GM12864 (cell line): ENCODE data around the gene TNN.

Source experiments
- DNase-seq: peaks from one replicate; pipeline ENCODE4 v3.0.0-alpha.2; 2011; ENCODE audit warnings: low read depth
- H3K4me3 ChIP-seq: 2 replicates; pipeline ENCODE4 v1.5.1; 2011; ENCODE audit warnings: mild to moderate bottlenecking, low read depth, low read length, control low read depth
- TF ChIP-seq, protein P1 (sequence below): IDR thresholded peaks from 2 replicates; pipeline ENCODE4 v1.5.1; 2011; ENCODE audit warnings: low read depth, mild to moderate bottlenecking, moderate library complexity, low read length, control low read depth, inconsistent platforms; ENCODE audit errors: missing control alignments

Gene TNN

DNA sequence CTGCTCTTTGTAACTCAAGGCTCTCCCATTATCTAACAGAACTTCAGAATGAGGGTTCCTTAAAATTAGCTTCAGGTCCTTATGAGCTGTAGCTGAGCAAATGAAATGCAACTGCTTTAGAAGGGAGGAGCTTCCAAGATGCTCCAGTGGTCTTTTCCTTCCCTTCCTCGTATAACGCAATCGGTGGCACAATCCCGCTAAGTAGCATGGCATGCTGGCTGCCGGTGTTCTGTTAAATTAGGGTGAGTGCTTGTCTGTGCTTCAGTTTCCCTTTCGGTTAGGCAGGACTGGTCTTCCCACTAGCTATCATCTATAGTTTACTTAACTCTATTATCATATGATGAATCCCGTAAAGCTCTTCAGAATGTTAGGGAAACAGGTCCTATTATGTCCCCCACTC, 124.0 kb downstream of the TNN start:
- no peak for DNase-seq
- TF ChIP-seq, protein P1, sequence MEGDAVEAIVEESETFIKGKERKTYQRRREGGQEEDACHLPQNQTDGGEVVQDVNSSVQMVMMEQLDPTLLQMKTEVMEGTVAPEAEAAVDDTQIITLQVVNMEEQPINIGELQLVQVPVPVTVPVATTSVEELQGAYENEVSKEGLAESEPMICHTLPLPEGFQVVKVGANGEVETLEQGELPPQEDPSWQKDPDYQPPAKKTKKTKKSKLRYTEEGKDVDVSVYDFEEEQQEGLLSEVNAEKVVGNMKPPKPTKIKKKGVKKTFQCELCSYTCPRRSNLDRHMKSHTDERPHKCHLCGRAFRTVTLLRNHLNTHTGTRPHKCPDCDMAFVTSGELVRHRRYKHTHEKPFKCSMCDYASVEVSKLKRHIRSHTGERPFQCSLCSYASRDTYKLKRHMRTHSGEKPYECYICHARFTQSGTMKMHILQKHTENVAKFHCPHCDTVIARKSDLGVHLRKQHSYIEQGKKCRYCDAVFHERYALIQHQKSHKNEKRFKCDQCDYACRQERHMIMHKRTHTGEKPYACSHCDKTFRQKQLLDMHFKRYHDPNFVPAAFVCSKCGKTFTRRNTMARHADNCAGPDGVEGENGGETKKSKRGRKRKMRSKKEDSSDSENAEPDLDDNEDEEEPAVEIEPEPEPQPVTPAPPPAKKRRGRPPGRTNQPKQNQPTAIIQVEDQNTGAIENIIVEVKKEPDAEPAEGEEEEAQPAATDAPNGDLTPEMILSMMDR, result no peak
- peak overlapping the region; percentile 87 for H3K4me3 ChIP-seq

DNA sequence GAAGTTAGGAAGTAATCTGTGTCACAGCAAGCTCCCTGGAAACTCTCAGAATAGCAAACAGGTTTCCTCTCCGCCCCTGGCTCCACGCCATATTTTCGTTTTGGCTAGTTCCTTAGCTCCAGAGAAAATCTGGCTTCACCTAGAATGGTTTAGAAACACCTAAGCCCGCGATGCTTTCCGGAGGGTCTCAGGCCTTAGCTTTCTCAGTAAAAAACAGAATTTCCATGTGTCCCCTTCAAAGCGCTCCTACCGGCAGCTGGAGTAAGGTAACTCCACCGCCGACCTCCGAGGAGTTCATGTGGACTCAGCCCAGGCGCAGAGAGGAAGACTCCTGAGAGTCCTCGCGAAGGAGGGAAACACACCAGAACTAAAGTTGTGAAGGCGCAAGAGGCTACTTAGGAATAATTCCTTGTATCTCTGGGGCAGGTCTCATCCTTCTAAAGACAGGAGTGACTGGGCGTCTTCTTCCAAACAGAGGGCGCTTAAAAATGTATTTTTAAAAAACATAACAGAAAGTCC, 124.5 kb downstream of the TNN start:
- no peak for DNase-seq
- TF ChIP-seq, protein P1, result peak; percentile 10
- H3K4me3 ChIP-seq, result peak overlapping the region; percentile 87

DNA sequence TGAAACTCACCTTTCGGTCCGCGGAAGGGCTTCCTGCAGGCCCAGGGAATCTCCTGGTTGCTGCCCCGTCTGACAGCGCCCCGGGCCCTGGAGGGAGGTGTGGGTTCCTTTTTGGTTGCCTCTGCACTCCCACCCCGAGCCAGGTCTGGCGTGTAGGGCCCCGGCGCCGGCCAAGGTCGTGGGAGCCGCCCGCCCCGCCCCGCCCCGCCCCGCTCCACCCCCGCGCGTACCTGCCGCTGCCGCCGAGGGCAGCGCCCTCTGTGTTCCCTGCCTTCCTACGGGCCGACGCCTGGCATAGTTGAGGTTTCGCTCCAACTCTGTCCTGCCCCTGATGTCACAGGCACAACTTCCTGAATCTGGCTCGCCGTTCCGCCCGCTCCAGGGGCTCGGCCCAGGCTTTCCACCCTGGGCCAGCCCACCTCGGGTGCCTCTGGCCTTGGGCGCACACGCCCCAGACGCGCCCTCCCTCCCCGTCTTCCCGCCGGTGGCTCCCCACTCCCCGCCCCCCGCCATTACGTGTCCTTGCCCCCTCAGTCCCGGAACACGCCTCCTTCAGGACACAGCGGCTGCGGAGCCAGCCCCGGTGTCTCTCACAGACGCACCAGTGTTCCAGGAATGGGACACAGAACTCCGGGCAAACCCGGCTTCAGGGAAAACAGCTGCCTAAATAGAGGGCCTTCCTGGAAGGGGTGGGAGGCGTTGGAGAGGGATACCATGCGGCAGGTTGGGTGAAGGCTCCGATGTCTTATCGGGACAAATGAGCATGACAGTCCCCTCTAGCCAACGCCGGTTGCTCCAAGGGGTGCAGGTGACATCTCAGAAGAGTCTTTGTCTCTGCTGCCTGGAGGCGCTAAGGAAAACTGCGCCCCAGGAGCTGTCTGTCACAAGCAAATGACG, 125.2 kb downstream of the TNN start, which contains the start of gene KIAA0040:
KIAA0040 (minus strand) TSS at position 147 of the 897 bp plus-strand sequence. CDS start 31,763 bp downstream, outside the sequence.
- TF ChIP-seq, protein P1, result no peak
- H3K4me3 ChIP-seq, result peak within 1 kb of the TSS; percentile 87
- no peak for DNase-seq

DNA sequence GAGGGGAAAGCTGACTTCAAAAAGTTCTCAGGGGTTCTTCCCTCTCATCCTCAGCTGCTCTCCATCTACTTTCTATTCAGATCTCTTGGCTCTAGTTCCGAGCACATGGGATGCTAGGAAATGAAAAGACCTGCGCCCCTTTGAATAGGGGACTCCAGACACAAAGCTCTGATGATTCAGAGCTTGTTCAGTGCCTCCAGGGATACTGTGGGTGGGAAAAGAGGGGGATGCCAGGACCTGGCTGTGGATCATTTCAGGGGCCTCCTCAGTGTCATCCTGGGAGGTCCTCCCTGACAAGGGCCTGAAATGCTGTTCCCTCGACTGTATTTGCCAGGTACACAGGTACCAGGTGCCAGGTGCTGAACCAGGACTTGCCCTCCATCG, 125.9 kb downstream of the TNN start:
- no peak for DNase-seq
- TF ChIP-seq, protein P1, result no peak
- H3K4me3 ChIP-seq, result no peak overlapping the region

DNA sequence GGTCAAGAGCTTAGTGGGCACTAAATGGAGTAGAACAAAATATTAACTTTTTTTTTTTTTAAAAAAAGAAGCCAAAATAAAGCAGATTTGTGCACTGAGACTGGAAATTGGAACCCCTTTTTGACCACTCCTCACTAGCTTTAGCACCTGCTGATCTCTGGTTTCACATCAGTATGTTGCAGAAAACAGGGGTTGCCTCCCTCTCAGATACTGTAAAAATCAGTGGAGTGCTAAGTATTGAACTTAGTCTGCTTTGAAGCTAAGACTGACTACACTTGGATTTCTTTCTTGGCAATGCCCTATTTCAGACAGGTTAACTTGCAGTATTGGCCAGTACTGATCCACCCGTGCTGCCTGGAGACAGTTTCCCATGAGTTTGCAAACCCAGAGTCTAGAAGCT, 127.6 kb downstream of the TNN start:
- TF ChIP-seq, protein P1, result no peak
- no peak for DNase-seq
- no peak overlapping the region for H3K4me3 ChIP-seq

DNA sequence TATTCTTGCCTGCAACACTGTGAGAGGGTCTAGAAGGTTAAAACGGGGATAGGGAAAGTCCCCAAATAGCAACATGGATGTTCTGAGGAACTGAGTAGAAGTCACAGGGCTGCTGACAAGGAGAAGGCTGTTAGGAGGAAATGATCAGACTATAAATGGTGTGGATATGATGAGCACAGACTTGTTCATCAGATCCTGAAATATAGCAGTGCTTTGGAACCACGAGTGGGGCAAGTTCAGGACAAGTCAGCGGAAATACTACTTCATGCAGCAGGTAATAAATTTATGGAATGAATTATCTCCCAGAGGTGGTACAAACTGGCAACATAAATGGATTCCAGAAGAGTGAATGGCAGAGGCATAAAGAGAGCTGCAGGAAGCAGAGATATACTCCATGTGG, 128.2 kb downstream of the TNN start:
- TF ChIP-seq, protein P1, result no peak
- H3K4me3 ChIP-seq, result no peak overlapping the region
- DNase-seq, result no peak
